HCT116 (cell line): ENCODE measurements around the gene ASB10. TPM values are rescaled to one million over a fixed set of nuclear protein-coding genes. Genes with fewer than 3 reads are reported as not detected.

Experiments
- ATAC-seq: fragments of 200-7000 bp; cut with Tn5 transposase; 2 replicates; pipeline ENCODE4 v1.9.1; 2020; ENCODE audit warnings: mild to moderate bottlenecking, moderate library complexity
- BruUV-seq: library from RNA; stranded (reverse); fragments of 400-500 nt; replicated peaks from 2 replicates; lab custom pipeline; 2021; lab: Mats Ljungman, UMichigan
- CTCF ChIA-PET: fragments of 300-600 bp; sonication (Branson Sonifier 250); formaldehyde crosslinking; loops from one replicate; lab custom pipeline; 2021; ENCODE audit warnings: antibody characterized with exemption; lab: Charles Lee
- POLR2A ChIA-PET: fragments of 300-600, 350-600 bp; sonication (Branson Sonifier 250); formaldehyde crosslinking; loops from one replicate; lab custom pipeline; 2021; ENCODE audit warnings: antibody characterized with exemption; lab: Charles Lee
- RAD21 ChIA-PET, 2 experiments: fragments of 300-600 bp; sonication (Branson Sonifier 250); formaldehyde crosslinking; loops; one replicate each; lab custom pipeline; 2023; ENCODE audit warnings: low total read pairs in 2 of 2; ENCODE audit not compliant: uncharacterized antibody in 2 of 2, unreplicated experiment in 2 of 2, low non-redundant PET in 1 of 2; lab: Charles Lee
- DNase-seq: peaks from one replicate; pipeline ENCODE4 v3.0.0-alpha.2; 2010; ENCODE audit warnings: low read depth, low spot score
- H2AFZ ChIP-seq: fragments of 200-600 bp; shearing (Covaris generic), sonication (generic); 2 replicates; pipeline ENCODE4 v1.6.1; 2017; ENCODE audit warnings: low read depth, mixed run types, mixed read lengths, antibody characterized with exemption, low read length; ENCODE audit not compliant: poor library complexity, severe bottlenecking
- H3K27ac ChIP-seq: 2 replicates; pipeline ENCODE4 v1.5.1; 2012; ENCODE audit warnings: low read depth, low read length
- H3K27me3 ChIP-seq: fragments of 200-600 bp; sonication (generic); 2 replicates; pipeline ENCODE4 v1.6.1; 2016; ENCODE audit warnings: mixed run types, low read length, mixed read lengths; ENCODE audit not compliant: insufficient read depth
- H3K36me3 ChIP-seq, 2 experiments: fragments of 200-500 bp in 1 of 2; fragments of 200-600 bp in 1 of 2; sonication (Bioruptor generic) in 1 of 2; sonication (generic) in 1 of 2; 2 replicates each; pipeline versions ENCODE4 v1.5.1 to v1.6.1; 2014 to 2016; ENCODE audit warnings: low read length in 2 of 2, inconsistent platforms in 1 of 2, mixed read lengths in 1 of 2, mixed run types in 1 of 2; ENCODE audit not compliant: insufficient read depth in 2 of 2, control insufficient read depth in 1 of 2
- H3K4me1 ChIP-seq, 2 experiments: fragments of 200-600 bp in 1 of 2; sonication (generic) in 1 of 2; 2 replicates each; pipeline versions ENCODE4 v1.5.1 to v1.6.1; 2012 to 2017; ENCODE audit warnings: low read length in 2 of 2, inconsistent platforms in 1 of 2, mild to moderate bottlenecking in 1 of 2, mixed read lengths in 1 of 2, mixed run types in 1 of 2, moderate library complexity in 1 of 2; ENCODE audit not compliant: insufficient read depth in 2 of 2, control insufficient read depth in 1 of 2
- H3K4me2 ChIP-seq: fragments of 200-600 bp; sonication (generic); 2 replicates; pipeline ENCODE4 v1.6.1; 2017; ENCODE audit warnings: mixed run types, low read length, mixed read lengths
- H3K4me3 ChIP-seq, 2 experiments: fragments of 200-600 bp in 1 of 2; sonication (generic) in 1 of 2; replicated peaks in 1 of 2; 2 replicates each; pipeline ENCODE4 v1.5.1; 2011 to 2016; ENCODE audit warnings: low read length in 2 of 2, control low read depth in 1 of 2, low read depth in 1 of 2, mild to moderate bottlenecking in 1 of 2, mixed read lengths in 1 of 2, mixed run types in 1 of 2
- H3K79me2 ChIP-seq: fragments of 200-600 bp; sonication (generic); 2 replicates; pipeline ENCODE4 v1.6.1; 2017; ENCODE audit warnings: mild to moderate bottlenecking, mixed run types, low read length, moderate library complexity, mixed read lengths; ENCODE audit not compliant: insufficient read depth
- H3K9ac ChIP-seq: fragments of 200-600 bp; sonication (generic); 2 replicates; pipeline ENCODE4 v1.6.1; 2016; ENCODE audit warnings: low read length, mixed read lengths
- H3K9me2 ChIP-seq: fragments of 200-600 bp; sonication (generic), shearing (Covaris generic); 2 replicates; pipeline ENCODE4 v1.6.1; 2017; ENCODE audit warnings: mixed run types, mild to moderate bottlenecking, moderate library complexity; ENCODE audit not compliant: insufficient read depth
- H3K9me3 ChIP-seq, 2 experiments: fragments of 200-500 bp in 1 of 2; fragments of 200-600 bp in 1 of 2; sonication (Bioruptor generic) in 1 of 2; sonication (generic) in 1 of 2; 2 replicates each; pipeline ENCODE4 v1.6.1; 2014 to 2017; ENCODE audit warnings: low read length in 2 of 2, mixed read lengths in 2 of 2, inconsistent platforms in 1 of 2, low read depth in 1 of 2, mild to moderate bottlenecking in 1 of 2, mixed run types in 1 of 2, moderate library complexity in 1 of 2; ENCODE audit not compliant: control insufficient read depth in 1 of 2, insufficient read depth in 1 of 2
- H4K20me1 ChIP-seq: fragments of 200-600 bp; sonication (generic), shearing (Covaris generic); 2 replicates; pipeline ENCODE4 v1.6.1; 2017; ENCODE audit warnings: mixed run types, mild to moderate bottlenecking, moderate library complexity; ENCODE audit not compliant: insufficient read depth
- CBX3 ChIP-seq: IDR thresholded peaks from 2 replicates; pipeline ENCODE4 v1.6.1; 2012; ENCODE audit warnings: low read depth
- CEBPB ChIP-seq: IDR thresholded peaks from 2 replicates; pipeline ENCODE4 v1.6.1; 2012; ENCODE audit warnings: low read depth
- EGR1 ChIP-seq: IDR thresholded peaks from 2 replicates; pipeline ENCODE4 v1.6.1; 2012; ENCODE audit warnings: low read depth
- ELF1 ChIP-seq: IDR thresholded peaks from 2 replicates; pipeline ENCODE4 v1.6.1; 2012; ENCODE audit warnings: low read depth, borderline replicate concordance
- FOSL1 ChIP-seq: IDR thresholded peaks from 2 replicates; pipeline ENCODE4 v1.6.1; 2012; ENCODE audit warnings: low read depth
- JUND ChIP-seq: IDR thresholded peaks from 2 replicates; pipeline ENCODE4 v1.6.1; 2012
- MAX ChIP-seq: IDR thresholded peaks from 2 replicates; pipeline ENCODE4 v1.6.1; 2012
- REST ChIP-seq: IDR thresholded peaks from 2 replicates; pipeline ENCODE4 v1.6.1; 2012; ENCODE audit warnings: low read depth
- SIN3A ChIP-seq: IDR thresholded peaks from 2 replicates; pipeline ENCODE4 v1.6.1; 2012; ENCODE audit warnings: low read depth
- TCF7L2 ChIP-seq: IDR thresholded peaks from 2 replicates; pipeline ENCODE4 v1.7.0; 2011; ENCODE audit warnings: borderline replicate concordance, inconsistent platforms; ENCODE audit not compliant: insufficient read depth, insufficient read length; ENCODE audit errors: extremely low read depth
- YY1 ChIP-seq: IDR thresholded peaks from 2 replicates; pipeline ENCODE4 v1.6.1; 2011; ENCODE audit warnings: low read length, low read depth, moderate library complexity, mild to moderate bottlenecking; ENCODE audit not compliant: insufficient replicate concordance; ENCODE audit errors: extremely low read depth
- ZFX ChIP-seq: fragments of 450-650 bp; IDR thresholded peaks from 2 replicates; pipeline ENCODE4 v1.6.1; 2017
- ZNF274 ChIP-seq: fragments of 200-500 bp; sonication (Bioruptor generic); IDR thresholded peaks from 2 replicates; pipeline ENCODE4 v1.6.1; 2014; ENCODE audit warnings: mild to moderate bottlenecking, low read depth, low read length, inconsistent platforms
- intact Hi-C: fragments of 100-400 bp; cut with micrococcal nuclease; formaldehyde crosslinking; loops from 2 replicates; pipeline ENCODE4 v1.10.0; 2022
- total RNA-seq: library from RNA; stranded (reverse); gene quantifications from one replicate; pipeline ENCODE4 v1.2.1, GENCODE V29; 2021; ENCODE audit not compliant: unreplicated experiment

Gene ASB10
- total RNA-seq, 1 experiment from 2014 or later, result not detected

- no peaks in the 10 kb centered on the region for H3K4me1 ChIP-seq
- H3K9ac ChIP-seq, result no peak overlapping the region
- H3K79me2 ChIP-seq, result no peaks in the 10 kb centered on the region
- DNase-seq (no peak), ATAC-seq (no peak)
- H3K9me3 ChIP-seq, result no peaks in the 10 kb centered on the region
- H3K4me2 ChIP-seq, result no peak overlapping the region
- peaks cover 6 to 28% of the 10 kb centered on the region in 2 experiments; a peak in 3 of 4 replicates for H3K36me3 ChIP-seq
- H3K27me3 ChIP-seq, result no peaks in the 10 kb centered on the region
- POLR2A ChIA-PET, result no interaction called here
- RAD21 ChIA-PET, result no interaction called here
- no peak overlapping the region for H2AFZ ChIP-seq
- no peak overlapping the region for H3K27ac ChIP-seq
- intact Hi-C loops, result no loop called here
- BruUV-seq, result no TSS peak
- no peaks in the 10 kb centered on the region for H3K9me2 ChIP-seq
- no peak overlapping the region for H3K4me3 ChIP-seq
- H4K20me1 ChIP-seq, result no peaks in the 10 kb centered on the region
- CTCF ChIA-PET, result no interaction called here
- TF ChIP-seq ZNF274 (no peak), REST (no peak), ELF1 (no peak), JUND (no peak), FOSL1 (no peak), CBX3 (no peak), SIN3A (no peak), YY1 (no peak), TCF7L2 (no peak), CEBPB (no peak), MAX (no peak), ZFX (no peak), EGR1 (no peak)
Observed at GRCh38 chr7:151131592-151132293, 55.3 kb downstream of the ASB10 start.
